HG03469 (cell line): Measurements from ENCODE around the gene HTR2C.
"Not testable (repeated sequence)": the region's sequence is repeated elsewhere in the genome, so short reads cannot be mapped to it uniquely, and the experiment has no call there.

ENCODE experiments used
- ATAC-seq: cut with Tn5 transposase; IDR thresholded peaks from one replicate; pipeline ENCODE4 v1.9.1; 2021; ENCODE audit warnings: mild to moderate bottlenecking, moderate library complexity, moderate number of reproducible peaks; ENCODE audit not compliant: unreplicated experiment

The HTR2C gene

DNA sequence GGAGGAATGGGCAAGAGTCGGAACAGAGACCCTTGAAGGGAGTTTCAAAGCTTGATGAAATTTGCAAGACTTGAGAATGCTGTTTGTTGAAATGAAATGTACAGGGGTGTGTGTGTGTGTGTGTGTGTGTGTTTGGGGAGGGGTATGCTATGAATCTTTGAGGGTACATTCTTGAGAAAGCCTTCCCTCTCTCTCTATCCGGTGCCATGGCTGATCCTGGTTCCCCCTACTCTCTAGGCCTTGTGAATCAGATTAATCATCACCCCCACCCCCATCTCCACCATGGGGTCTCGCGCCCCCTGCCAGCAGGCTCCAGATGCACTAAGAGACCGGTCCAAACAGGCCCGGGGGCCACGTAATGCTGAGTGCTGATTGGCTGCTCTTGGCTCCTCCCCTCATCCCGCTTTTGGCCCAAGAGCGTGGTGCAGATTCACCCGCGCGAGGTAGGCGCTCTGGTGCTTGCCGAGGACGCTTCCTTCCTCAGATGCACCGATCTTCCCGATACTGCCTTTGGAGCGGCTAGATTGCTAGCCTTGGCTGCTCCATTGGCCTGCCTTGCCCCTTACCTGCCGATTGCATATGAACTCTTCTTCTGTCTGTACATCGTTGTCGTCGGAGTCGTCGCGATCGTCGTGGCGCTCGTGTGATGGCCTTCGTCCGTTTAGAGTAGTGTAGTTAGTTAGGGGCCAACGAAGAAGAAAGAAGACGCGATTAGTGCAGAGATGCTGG, at the start of gene HTR2C:
Gene HTR2C, plus strand, starts transcription at position 441 of the 729 bp plus-strand sequence. CDS start 142,851 bp downstream, outside the sequence.
- no peak for ATAC-seq

DNA sequence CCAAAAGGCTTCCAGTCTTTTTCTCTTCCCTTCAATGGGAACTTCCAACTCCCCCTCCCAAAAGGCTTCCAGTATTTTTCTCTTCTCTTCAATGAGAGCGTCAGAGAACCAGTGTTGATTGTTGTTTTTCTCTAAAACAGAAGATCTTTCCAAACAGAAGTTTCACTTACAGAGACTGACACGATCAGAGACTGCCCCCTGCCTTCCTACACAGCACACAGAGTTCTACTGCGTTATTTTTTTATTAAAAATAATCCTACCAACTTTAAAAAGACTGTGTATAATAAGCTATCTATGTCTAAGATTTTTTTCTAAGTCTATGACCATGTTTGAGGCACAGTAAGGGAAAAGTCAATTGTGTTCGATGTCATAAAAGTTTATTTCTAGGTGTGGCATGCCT, 3.5 kb upstream of the HTR2C start:
- ATAC-seq = no peak

DNA sequence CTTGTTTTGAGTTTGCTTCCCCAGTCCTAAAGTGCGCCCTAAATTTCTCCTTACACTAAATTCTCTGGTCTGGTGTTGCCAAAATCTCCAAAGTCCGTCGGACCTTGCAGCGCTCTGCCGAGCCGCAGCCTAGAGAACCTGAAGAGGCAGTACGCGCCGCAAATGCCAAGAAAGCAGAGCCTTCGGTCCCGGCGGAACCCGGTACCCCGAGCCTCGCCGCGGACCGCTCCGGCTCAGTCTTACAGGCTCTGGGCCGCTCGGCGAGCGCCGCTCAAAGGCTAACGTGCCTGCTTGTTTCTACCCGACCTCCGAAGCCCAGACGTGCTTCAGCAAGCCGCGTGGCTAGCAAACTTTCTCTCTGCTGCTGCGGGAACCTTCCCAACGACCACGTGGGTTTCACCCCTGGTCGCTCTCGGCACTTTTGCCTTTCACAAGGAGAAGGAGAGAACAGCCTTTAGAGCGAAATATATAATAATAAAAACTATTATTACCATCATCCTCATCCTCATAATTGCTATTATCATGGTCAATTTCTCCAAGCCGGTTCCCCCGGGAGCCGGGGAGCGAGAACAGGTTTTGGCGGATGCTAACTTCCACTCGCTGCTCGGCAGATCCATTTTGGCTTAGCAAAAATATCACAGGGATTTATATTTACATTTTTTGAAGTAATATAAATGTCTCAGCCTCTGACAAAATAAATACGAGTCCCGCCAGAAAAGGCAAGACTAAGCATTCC, 2.2 kb upstream of the HTR2C start:
- no peak for ATAC-seq

DNA sequence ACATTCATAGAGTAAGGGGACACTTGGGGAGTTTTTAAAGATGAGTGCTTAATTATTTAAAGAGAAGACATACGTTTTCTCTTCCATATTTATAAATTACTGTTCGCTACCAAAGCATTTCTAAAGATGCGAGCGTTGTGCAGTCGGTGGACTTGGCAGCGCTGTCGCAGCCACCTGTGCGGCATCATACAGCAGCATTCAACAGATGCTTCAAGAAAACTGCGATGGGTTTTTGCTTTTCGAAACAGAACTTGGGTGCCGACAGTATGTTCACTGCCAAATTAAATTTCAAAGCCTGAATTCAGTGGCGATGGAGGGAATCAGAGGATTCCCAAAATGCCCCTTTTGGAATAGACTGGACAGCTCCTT, 1.6 kb upstream of the HTR2C start:
- ATAC-seq = no peak

DNA sequence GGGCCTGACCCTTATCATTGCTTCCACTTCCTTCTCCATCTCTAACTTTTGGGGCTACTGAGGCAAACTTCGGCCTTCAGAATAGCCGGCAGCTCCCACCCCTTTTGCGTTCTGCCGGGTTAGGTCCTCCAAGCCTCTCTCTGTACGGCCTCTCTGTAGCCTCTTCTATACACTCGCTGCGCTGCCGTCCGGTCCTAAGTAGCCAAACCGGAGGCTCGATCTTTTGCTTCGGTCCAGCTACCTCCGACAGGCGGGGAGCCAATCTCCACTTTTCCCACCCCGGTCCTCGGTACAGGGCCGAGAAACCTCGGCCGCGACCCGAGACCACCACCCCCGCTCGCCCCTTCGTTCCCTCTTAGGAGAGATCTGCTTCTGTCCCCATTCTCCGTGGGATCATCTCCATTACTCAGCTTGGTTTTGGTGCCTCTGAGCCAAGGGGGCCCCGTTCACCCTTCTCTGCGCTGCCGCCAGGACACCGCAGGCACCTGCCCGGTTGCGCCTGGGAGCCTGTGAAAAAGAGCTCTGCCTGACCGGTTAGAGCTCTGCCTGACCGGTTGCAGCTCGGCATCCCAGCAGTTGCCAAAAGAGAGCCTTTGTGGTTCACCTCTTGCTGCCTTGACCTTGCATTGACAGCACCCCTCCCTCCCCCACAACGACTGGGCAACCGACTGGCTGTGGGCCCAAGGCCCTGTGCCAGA, 1.0 kb upstream of the HTR2C start:
- no peak for ATAC-seq

DNA sequence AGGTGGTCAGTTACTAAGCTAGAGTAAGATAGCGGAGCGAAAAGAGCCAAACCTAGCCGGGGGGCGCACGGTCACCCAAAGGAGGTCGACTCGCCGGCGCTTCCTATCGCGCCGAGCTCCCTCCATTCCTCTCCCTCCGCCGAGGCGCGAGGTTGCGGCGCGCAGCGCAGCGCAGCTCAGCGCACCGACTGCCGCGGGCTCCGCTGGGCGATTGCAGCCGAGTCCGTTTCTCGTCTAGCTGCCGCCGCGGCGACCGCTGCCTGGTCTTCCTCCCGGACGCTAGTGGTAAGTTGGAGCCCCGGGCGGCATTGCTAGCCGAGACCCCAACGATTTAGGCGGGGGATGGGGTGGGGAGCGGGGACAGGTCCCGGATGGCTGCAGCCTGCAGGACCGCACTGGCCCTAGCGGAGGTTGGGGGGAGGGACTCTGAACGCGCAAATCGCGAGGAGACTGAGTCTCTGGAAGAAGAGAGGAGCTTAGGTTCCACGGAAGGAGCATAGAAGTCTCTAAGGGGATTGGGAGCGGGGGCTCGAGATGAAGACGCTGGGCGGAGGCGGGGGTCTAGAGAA, 573 bp downstream of the HTR2C start:
- ATAC-seq = no peak

DNA sequence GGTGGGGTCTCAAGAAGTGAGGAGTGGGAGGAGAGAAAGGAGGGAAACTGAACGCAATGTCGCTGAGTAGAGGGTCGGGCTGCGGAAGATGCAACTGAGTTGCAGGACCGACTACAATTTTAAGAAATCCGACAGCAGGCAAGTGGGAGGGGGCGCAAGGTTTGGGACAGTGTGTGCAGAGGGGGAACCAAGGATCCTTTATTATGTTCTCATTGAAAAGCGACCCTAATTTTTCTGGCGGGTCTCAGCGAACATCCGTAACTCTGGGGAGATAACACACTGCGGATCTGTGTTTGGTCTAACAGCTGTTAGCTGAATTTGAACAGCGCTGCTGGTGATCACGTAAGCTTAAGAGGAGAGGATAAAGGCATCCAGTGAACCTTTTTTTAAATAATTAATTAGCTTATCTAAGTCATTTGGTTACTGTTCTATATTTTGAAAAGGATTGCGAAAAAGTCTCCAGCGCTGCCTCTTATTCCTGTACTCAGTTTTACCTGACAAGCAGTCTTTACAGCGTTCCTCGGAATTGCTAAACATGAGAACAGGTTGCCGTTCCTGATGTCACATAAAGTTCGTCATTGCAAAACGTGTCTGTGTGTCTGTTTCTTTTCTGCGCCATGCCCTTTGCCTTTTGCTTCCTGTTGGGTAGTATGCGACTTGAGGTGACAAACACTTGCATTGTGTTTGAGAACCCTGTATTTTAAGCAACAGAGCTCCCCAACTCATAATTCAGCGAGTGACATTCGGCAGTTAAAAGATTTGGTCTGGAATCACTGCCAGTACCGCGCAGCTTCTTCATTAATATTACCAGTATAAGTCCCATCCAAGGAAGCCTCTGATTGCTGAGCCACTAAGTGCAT, 1.3 kb downstream of the HTR2C start:
- ATAC-seq = no peak

DNA sequence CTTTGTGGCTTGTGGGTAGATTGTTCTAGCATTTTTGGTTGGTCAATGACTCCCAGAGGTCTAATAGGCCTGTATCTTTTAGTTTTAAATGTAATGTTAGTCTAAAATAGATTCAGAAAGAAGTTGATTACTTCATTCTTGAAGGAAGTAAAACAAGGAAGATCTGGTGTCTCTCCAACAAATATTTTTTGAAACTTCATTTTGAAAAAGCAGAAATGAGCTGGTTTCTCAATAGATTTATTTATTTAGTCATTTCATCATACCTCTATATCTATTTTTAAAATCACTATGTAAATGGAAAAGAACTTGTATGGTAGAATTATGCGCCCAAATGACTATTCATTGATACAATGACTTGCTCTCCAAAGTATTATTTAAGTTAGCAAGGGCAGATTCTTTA, 7.2 kb downstream of the HTR2C start:
- no peak for ATAC-seq

DNA sequence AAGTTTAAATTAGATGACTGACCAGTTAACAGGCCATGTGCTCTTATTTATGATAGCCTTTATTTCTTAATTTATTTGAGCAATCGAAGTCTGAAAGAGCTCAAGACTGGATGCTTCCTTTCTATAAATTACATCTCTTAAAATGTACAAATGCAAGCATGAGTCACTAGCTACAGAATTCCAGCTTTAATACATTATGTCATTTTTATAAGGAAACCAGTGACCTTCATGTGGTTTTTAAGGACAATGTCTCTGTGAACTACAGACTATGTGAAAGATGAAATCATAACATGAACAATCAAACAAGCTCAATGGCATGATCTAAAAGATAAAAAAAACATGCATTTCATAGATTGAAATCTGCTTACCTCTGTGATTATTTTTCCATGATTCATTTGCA, 15.4 kb downstream of the HTR2C start:
- ATAC-seq = no peak

DNA sequence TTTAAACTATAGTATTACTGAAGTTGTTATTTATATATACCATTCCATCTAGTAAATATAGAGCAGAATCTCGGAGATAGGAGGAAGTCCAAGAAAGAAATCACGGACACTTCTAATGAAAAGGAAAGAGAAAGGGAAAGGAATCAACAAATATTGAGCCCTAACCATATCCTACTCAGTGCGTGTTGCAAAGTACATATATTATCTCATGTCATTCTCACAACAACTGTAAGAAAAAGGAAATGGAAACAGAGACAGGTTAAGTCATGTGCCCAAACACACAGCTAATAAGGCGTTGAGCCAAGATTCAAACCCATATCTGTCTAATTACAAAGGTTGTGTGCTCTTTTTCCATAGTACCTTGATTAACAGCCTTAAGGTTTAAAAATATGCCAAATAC, 16.0 kb downstream of the HTR2C start:
- ATAC-seq = no peak

DNA sequence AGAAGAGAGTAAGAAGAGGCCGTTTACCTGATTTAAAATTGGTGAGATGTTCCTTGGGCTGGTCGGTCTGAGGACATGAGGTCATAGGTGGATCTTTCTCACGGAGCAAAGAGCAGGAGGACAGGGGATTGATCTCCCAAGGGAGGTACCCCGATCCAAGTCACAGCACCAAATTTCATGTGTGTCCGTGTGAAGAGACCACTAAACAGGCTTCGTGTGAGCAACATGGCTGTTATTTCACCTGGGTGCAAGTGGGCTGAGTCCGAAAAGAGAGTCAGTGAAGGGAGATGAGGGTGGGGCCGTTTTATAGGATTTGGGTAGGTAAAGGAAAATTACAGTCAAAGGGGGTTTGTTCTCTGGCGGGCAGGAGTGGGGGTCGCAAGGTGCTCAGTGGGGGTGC, 22.7 kb downstream of the HTR2C start:
- not testable (repeated sequence) for ATAC-seq

DNA sequence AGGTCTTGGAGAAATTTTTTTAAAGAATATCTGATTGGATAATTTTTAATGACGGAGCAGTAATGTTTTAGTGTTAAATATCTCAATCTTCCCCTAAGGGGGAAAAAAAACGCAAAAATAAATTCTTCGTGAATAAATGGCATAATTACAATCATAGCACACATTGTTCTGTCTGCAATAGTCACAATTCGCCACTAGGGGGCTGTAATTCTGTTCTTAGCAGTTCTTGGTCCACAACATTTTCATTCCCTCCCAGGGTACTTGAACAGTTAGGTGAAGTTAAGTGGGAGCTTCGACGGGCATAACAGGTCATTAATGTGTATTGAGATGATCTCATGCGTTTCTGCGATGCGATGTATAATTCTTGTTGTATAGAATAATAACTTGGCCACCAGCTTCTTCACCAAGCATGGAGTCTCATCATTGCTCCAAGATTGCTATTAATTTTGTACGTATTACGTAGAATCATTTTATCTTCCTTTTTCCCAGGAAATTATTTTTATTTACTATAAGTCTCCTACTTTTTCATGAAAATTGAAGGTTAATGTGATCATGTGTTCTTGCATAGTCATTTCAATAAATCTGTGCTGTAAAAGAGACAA, 27.2 kb downstream of the HTR2C start:
- no peak for ATAC-seq

DNA sequence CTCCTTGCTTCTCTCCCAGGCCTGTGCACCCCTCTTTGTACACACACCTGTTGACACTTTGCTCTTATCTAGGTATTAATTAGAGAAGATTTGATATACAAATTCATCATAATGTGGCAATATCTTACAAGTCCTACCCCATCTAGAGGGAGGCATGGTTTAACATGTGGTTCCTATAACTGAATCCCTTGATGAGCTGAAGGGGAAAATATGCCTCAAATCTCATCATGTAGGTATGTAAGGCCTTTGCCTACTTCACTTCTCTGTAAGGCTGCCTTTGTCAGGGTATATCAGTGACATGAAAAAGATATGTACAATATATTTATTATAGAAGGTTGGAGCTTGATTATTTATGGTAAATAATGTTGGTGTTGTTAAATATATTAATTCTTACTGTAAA, 31.9 kb downstream of the HTR2C start:
- no peak for ATAC-seq

DNA sequence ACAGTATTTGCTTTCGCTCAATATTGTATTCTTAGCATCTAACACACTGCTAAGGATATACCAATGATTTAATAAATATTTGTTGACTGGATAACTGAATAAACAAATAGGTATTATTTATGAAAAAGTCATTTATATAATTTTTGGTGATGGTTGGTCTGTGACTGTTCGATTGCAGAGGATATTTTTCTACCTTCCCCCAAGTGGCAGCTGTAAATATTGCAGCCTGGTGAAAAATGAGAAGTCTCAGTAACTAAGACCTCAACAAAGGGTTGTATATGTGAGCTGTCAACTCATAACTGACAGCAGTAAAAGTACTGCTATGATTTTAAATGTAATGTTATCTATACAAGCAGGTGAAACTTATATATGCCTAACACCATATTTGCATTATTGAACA, 36.0 kb downstream of the HTR2C start:
- no peak for ATAC-seq

DNA sequence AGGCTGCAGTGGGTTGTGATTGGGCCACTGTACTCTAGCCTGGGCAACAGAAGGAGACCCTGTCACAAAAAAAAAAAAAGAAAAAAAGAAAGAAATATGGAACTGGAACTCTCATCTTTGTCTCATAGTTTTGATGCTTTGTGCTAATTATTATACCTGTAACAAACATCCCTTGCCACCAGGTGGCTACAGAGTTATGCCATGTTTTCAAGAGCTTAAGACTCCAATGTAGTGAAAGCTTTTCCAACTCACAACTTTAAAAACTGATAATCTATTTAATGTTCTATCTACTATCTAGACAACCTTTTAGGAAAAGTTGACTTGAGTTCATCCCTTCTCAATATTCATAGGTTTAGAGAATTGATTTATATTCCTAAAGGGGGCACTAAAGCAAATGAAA, 42.4 kb downstream of the HTR2C start:
- ATAC-seq = no peak

DNA sequence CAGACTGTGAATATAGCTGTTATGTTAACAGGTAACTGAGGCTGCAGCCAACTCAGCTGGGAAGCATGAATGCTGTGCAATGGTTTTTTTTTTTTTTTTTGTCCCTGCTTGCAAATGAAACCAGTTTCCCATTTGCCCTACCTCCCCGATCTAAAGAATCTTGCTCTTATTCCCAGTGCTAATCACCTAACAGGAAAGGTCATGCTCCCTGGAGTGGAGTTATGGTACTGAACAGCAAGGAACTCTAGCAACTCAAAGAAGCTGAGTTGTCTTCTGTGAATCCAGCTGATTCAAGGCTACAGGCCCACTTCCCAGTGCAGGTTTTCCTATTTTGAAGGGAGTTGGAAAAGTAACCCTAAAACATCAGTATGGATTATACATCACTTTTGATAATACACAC, 52.1 kb downstream of the HTR2C start:
- ATAC-seq = no peak

DNA sequence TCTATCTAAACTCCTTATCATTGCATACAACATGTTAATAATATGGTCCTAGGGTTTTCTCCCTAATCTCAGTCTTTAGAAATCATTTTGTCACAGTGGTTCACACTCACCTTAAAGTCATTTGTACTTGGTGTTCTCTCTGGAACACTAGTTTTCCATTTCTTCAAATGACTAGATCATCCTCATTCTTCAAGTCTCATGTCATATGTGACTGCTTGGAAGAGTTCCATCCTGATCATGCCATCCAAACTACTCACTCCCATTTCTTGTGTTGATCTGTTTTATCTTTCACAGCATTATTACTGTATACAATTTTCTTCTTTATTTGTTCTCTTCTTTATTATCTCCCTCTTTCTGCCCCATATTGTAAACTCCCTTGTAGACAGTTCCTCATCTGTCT, 66.5 kb downstream of the HTR2C start:
- no peak for ATAC-seq

DNA sequence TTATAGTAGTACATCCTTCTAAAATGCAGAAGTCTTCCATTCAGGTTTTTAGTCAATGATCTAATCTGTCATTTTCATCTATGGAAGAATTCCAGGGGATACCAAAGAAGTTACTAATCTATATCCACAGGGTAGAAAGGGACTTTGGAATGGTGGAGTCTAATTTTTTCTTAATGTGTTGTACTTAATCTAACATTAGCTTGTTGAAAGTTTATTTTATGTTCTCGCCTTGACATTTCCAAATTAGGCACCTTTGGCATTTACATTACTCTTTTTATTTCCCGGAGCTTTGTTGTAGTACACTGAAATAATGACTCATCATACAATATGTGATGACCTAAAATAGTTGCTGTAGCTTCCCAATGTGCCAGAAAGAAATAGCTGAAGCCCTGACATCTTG, 91.5 kb downstream of the HTR2C start:
- ATAC-seq = no peak

DNA sequence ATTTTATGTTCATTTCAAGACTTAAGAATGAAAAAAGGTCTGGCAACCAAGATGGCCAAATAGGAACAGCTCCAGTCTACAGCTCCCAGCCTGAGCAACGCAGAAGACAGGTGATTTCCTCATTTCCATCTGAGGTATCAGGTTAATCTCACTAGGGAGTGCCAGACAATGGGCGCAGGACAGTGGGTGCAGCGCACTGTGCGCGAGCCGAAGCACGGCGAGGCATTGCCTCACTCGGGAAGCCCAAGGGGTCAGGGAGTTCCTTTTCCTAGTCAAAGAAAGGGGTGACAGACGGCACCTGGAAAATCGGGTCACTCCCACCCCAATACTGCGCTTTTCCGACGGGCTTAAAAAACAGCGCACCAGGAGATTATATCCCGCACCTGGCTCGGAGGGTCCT, 116.6 kb downstream of the HTR2C start:
- not testable (repeated sequence) for ATAC-seq

DNA sequence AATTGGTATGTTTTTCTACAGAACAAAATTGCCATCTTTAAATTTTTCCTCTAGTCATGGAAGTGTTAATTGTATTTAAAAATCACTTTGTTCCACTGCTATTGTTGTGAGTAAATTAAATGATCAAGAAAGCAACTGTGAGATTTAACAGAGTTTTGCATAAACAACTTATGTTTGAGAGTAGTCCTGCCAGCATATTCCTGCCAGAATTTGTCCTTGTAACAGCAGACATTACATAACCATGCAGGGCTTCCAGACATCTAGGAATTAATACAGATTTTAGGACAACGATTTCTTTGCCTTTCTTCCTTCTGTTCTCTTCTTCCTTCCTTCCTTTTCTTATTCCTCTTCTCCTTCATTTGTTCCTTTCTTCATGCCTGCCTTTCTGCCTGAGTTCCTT, 125.5 kb downstream of the HTR2C start:
- no peak for ATAC-seq
